DND-41 (cell line): ENCODE data around the gene SNX10.

Experiments
- CTCF ChIP-seq: IDR thresholded peaks from 2 replicates; pipeline ENCODE4 v1.5.1; 2012; ENCODE audit warnings: borderline replicate concordance, low read length, moderate library complexity, mild to moderate bottlenecking; ENCODE audit not compliant: poor library complexity, severe bottlenecking; ENCODE audit errors: extremely low read depth
- EZH2 ChIP-seq: IDR thresholded peaks from 3 replicates; pipeline ENCODE4 v1.6.1; 2012; ENCODE audit warnings: borderline replicate concordance, low read depth, mild to moderate bottlenecking, moderate library complexity, low read length, inconsistent platforms; ENCODE audit not compliant: severe bottlenecking

DNA sequence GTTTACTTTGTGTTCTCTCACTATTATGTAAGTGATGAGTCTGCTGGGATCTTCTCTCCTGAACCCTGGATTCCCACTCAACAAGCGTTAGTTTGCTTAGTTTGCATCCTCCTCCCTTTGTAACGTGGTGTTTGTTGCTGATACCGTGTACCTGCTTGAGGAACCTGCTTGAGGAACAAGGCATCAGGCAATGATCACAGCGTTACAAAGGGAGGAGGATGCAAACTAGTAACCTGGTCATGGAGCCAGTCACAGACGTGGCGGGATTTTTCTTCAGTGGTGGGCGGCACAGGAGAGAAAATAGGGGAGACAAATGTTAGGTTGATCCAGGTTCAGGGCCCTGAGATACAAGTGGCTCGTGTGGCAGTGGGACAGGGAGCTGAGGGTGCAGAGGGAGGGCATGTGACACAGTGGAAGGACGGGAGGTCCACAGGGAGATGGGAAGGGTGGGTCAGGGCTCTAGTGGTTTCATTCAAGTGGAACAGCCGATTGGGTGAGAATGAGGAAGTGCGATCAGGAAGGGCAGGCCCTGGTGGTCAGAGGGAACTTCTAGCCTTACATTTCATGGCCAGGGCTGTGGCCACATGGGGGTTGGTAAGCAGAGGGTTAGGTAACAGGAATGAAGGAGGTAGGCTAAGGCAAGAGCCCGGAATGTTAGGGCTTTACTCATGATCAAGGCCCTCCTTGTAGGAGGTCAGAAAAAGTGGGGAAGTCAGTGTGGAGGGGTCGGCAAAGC, 38.0 kb downstream of the SNX10 start:
- no peak for TF ChIP-seq CTCF
- TF ChIP-seq EZH2, result no peak
